Activated naive CD4-positive, alpha-beta T cell treated with anti-CD3 and anti-CD28 coated beads, Interleukin-2, amount 50 U/mL, for 16 hours (primary cell): ENCODE measurements around the gene GOLIM4.

Experiments used
- DNase-seq: peaks from one replicate; pipeline ENCODE4 v3.0.0-alpha.2; 2020

Gene GOLIM4

DNA sequence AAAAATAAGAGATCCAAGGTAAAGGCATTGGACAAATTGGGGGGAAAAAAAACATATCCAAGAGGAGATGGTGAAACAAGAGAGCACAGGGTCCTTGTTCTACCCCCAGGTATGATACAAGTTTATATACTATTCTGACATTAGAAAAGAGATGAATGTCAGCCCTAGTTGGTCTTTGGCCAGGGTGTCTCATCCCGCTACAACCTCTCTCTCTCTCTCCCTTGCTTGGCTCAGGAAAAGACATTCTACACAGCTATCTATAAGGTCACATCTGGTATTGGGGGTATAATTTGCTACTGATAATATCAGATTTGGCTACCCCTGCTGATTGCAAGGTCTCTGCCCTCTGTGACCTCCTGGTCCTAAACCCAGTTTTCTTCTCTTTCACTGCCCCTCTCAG lies 117.2 kb downstream of the GOLIM4 start:
- DNase-seq, result no peak

DNA sequence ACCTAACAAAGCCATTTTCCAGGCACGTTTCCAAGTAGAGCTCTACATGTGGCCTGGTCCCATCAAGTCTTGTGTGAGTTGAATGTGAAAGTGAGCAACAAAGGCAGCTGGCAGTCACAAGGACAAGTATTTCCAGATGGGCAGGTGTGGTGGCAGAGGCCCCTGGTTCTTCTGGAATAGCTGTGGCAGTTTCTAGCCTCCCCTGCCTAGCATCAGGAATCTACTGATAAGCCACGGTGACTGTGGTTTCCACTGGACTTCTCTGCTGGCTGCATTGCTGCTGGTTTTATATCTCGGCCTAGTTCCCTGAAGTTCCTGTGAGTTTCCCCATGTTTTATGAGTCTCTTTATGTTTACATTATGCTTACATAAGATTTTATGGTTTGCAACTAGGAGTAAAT lies 117.7 kb downstream of the GOLIM4 start:
- DNase-seq, result no peak

DNA sequence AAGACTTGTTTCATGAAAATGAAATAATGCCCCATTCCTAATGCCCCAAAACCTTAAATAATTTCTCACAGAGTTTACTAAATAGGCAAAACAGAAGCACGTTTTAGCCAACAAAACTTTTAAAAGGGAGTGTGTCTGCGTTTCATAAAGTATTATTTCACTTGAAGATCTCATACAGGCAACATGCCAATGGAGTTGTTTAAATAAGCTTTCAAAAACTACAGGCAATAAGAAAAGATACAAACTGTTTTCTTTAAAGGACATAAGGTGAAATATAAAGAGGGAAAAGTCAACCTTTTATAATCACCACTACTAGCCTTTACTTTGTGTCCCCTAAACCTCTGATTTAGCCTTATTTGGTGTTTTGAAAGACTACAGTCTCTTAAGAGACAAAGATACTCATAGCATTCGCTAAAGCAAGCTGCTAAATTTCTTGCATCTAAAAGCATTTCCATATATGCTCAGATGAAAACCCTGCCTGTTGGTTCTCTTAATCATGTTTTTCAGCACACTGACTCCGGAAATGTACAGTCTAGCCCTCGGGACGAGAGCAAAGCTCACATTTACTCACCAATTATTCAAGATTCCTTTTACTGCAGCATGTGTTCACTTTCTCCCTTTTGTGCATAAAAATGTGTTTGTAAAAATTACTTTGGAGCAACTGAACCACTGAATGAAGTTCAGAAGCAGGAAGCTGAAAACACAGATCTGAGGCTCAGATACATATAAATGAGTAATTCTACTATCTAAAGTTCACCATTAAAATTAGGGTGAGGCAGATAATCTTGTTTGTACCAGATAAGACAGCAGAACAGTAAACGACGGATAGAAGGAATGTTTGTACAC lies 119.0 kb downstream of the GOLIM4 start:
- no peak for DNase-seq

DNA sequence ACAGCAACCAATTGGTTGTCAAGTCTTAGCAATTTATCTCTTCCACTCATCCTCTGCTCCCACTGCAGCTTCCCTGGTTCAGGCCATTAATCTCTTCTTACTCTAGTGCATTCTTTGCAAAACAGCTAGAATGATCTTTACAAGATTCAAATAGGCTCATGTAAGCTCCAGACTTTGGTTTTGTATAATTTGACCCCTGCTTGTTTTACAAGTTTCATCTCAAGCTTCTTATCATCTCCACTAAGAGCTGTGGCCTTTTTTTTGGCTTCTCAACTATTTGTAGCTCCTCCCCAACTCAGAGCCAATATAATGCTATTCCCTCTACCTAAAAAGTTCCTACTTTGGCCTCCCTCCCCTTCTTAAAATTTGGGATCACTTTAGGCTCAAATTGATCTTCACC lies 121.8 kb downstream of the GOLIM4 start:
- DNase-seq, result no peak

DNA sequence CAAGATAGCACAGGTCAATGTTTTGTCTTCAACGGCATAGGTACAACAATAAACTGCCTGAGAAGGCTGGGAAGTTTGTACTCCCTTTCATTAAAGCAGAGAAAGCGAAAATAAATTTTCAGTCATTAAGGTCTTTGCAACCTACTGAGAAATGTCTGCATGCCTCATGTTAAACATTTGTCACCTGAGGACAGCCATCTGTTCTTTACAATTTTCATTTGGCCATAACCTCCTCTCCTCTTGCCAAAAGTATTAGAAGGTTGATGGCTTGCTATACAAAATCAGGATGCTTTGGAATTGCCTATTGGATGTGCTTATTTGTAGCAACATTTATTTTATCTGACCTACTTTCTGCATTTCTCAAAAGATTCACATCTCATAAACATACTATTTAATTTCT lies 122.7 kb downstream of the GOLIM4 start:
- DNase-seq, result no peak

DNA sequence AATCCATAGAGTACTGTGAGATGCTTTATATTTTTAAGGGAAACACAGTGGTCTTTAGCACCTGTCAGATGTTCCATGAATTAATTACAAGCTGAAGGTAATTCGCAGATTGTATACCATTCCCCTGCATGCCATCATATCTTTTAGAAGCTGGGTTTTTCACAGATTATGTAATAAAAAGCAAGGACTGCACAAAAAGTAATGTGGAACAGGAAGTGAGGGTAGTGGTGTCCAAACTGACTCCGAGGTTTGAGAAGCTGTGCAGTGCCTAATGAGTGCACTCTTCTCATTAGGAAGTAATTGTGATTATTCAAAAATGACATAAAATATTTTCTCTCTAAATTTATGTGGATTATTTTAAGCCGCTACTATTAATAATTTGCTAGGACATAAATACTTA lies 123.2 kb downstream of the GOLIM4 start:
- DNase-seq, result no peak

DNA sequence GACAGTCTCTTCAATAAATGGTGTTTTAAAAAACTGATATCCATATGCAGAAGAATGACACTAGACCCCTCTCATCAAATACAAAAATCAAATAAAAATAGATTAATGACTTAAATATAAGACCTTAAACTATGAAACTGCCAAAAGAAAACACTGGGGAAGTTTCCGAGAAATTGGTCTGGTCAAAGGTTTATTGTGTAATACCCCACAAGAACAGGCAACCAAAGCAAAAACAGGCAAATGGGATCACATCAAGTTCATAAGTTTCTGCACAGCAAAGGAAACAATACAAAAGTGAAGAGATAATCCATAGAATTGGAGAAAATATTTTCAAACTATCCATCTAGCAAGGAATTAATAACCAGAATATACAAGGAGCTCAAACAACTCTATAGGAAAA lies 126.2 kb downstream of the GOLIM4 start:
- no peak for DNase-seq

DNA sequence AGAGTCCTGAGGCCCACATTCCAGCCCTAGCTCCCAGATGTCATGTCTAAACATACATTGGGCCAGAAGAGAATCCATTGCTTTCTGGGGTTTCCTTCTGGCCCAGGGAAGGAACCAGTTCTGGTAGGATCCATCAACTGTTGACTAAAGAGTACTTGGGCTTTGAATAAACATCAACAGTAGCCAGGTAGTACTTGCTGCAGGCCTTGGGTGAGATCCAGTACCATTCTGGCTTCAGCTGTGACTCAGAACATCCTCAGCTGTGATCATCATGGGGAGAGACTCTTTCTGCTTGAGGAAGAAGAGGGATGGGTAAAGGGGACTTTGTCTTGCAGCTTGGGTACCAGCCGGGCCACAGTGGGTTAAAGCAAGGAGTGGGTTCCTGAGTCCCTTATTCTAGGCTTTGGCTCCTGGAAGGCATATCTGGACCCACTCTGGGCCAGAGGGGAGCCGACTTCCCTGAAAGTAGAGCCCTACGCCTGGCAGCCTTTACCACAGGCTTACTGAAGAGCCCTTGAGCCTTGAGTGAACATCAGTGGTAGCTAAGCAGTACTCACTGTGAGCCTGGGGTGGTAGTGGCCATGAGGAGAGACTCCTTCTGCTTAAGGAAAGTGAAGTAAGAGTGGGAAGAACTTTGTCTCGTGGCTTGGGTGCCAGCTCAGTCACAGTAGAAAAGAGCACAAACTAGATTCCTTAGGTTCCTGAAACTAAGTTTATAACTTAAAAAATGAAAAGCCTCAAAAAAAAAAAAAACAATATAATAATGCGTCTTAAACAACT lies 128.3 kb downstream of the GOLIM4 start:
- no peak for DNase-seq
